HepG2 (cell line): Measurements from ENCODE around the gene SLC25A10. TPM values are rescaled to one million over a fixed set of nuclear protein-coding genes. Genes with fewer than 3 reads are reported as not detected.

ENCODE experiments used
- ARNT2 ChIP-seq: sonication (generic); formaldehyde crosslinking; IDR thresholded peaks from 2 replicates; pipeline ENCODE4 v1.8.0; 2022; ENCODE audit warnings: mild to moderate bottlenecking, low read depth, missing genetic modification reagents, moderate library complexity
- DR1 ChIP-seq: sonication (generic); formaldehyde crosslinking; IDR thresholded peaks from 2 replicates; pipeline ENCODE4 v1.8.0; 2021; ENCODE audit warnings: mild to moderate bottlenecking, missing genetic modification reagents, inconsistent platforms
- MTF1 ChIP-seq: sonication (generic); formaldehyde crosslinking; IDR thresholded peaks from 2 replicates; pipeline ENCODE4 v1.5.0; 2020; ENCODE audit warnings: missing genetic modification reagents
- NCOA1 ChIP-seq: sonication (generic); formaldehyde crosslinking; IDR thresholded peaks from 2 replicates; pipeline ENCODE4 v1.9.0; 2021; ENCODE audit warnings: missing genetic modification reagents
- ONECUT2 ChIP-seq: sonication (generic); formaldehyde crosslinking; IDR thresholded peaks from 2 replicates; pipeline ENCODE4 v1.4.0; 2020; ENCODE audit warnings: missing genetic modification reagents
- RARG ChIP-seq: sonication (generic); formaldehyde crosslinking; IDR thresholded peaks from 2 replicates; pipeline ENCODE4 v1.4.0; 2020; ENCODE audit warnings: low read depth, mild to moderate bottlenecking, missing genetic modification reagents
- SNAPC4 ChIP-seq: sonication (generic); formaldehyde crosslinking; IDR thresholded peaks from 2 replicates; pipeline ENCODE4 v1.4.0; 2020; ENCODE audit warnings: mild to moderate bottlenecking, missing genetic modification reagents
- SP5 ChIP-seq: IDR thresholded peaks from 2 replicates; pipeline ENCODE4 v1.6.1; 2016; ENCODE audit warnings: low read depth, borderline replicate concordance
- SRSF1 ChIP-seq: fragments of 200-400 bp; formaldehyde crosslinking; optimal IDR thresholded peaks from 2 replicates; pipeline ENCODE3; 2017; ENCODE audit warnings: mild to moderate bottlenecking, low read depth, low read length, moderate library complexity
- STAG1 ChIP-seq: sonication (generic); formaldehyde crosslinking; IDR thresholded peaks from 2 replicates; pipeline ENCODE4 v1.4.0; 2020; ENCODE audit warnings: missing genetic modification reagents
- ZNF451 ChIP-seq: sonication (generic); formaldehyde crosslinking; IDR thresholded peaks from 2 replicates; pipeline ENCODE4 v1.5.0; 2020; ENCODE audit warnings: mild to moderate bottlenecking, missing genetic modification reagents
- ZNF687 ChIP-seq: sonication (generic); formaldehyde crosslinking; IDR thresholded peaks from 2 replicates; pipeline ENCODE4 v1.5.1; 2020; ENCODE audit warnings: mild to moderate bottlenecking, missing genetic modification reagents, moderate library complexity
- ZNF720 ChIP-seq: sonication (generic); formaldehyde crosslinking; IDR thresholded peaks from 2 replicates; pipeline ENCODE4 v1.4.0; 2020; ENCODE audit warnings: missing genetic modification reagents
- ZNF772 ChIP-seq: sonication (generic); formaldehyde crosslinking; IDR thresholded peaks from 2 replicates; pipeline ENCODE4 v1.5.0; 2020; ENCODE audit warnings: mild to moderate bottlenecking, missing genetic modification reagents
- ZNF777 ChIP-seq: sonication (generic); formaldehyde crosslinking; IDR thresholded peaks from 2 replicates; pipeline ENCODE4 v1.4.0; 2020; ENCODE audit warnings: missing genetic modification reagents
- ZSCAN12 ChIP-seq: sonication (generic); formaldehyde crosslinking; IDR thresholded peaks from 2 replicates; pipeline ENCODE4 v1.9.0; 2021; ENCODE audit warnings: mild to moderate bottlenecking, missing genetic modification reagents
- ZSCAN20 ChIP-seq: sonication (generic); formaldehyde crosslinking; IDR thresholded peaks from 2 replicates; pipeline ENCODE4 v1.4.0; 2020; ENCODE audit warnings: missing genetic modification reagents, mild to moderate bottlenecking, borderline replicate concordance
- polyA plus RNA-seq, 8 experiments: library from polyadenylated mRNA; depleted of rRNA in 3 of 8; stranded (reverse) in 7 of 8; unstranded in 1 of 8; fragments of >200 nt; fragmentation: Illumina TruSeq in 4 of 8; extraction: Trizol in 4 of 8; gene quantifications; 2 replicates each; pipeline versions ENCODE4 v1.2.1 to v1.2.3, GENCODE V29; 2011 to 2016; ENCODE audit warnings: low read depth in 4 of 8, missing spikeins in 1 of 8, mixed read lengths in 1 of 8; ENCODE audit not compliant: insufficient read depth in 1 of 8
- total RNA-seq, 5 experiments: library from RNA; depleted of rRNA; stranded (reverse); fragments of >200 nt; fragmentation: Illumina TruSeq; extraction: Trizol; gene quantifications; 2 replicates each; pipeline ENCODE4 v1.2.3, GENCODE V29; 2016; ENCODE audit warnings: low read depth in 1 of 5
- TF ChIP-seq, protein P1 (sequence below): sonication (generic); formaldehyde crosslinking; IDR thresholded peaks from 2 replicates; pipeline ENCODE4 v1.4.0; 2020; ENCODE audit warnings: missing genetic modification reagents, borderline replicate concordance
- TF ChIP-seq, protein P2 (sequence below): sonication (generic); formaldehyde crosslinking; IDR thresholded peaks from 2 replicates; pipeline ENCODE4 v1.4.0; 2020; ENCODE audit warnings: missing genetic modification reagents

Gene SLC25A10
- total and polyA plus RNA-seq, 2 of the 13 experiments (the other 11 are each of a cell fraction or from before 2014, with no cell fraction given), result 46.5 to 140 TPM

GRCh38 chr17:81712468-81713003 lies 452 bp downstream of the SLC25A10 start (continued):
- TF ChIP-seq SNAPC4 (CRISPR knock-in tag) (0 out of 2 replicates have a peak, but pooled peaks have one; percentile 13), ZNF772 (CRISPR knock-in tag) (peak; percentile 49; the same call in 1 of the 2 replicates), ZNF720 (CRISPR knock-in tag) (no peak), ZNF687 (CRISPR knock-in tag) (no peak; the same call in 1 of the 2 replicates), ZNF451 (CRISPR knock-in tag) (peak; percentile 11; the same call in 1 of the 2 replicates), SRSF1 (no peak), ZSCAN12 (CRISPR knock-in tag) (0 out of 2 replicates have a peak, but pooled peaks have one; percentile 50), ZSCAN20 (CRISPR knock-in tag) (peak; percentile 77; the same call in 1 of the 2 replicates), ONECUT2 (CRISPR knock-in tag) (no peak), NCOA1 (CRISPR knock-in tag) (no peak), ARNT2 (CRISPR knock-in tag) (peak; percentile 22), SP5 (CRISPR knock-in tag) (no peak), STAG1 (peak; percentile 42; the same call in 1 of the 2 replicates), DR1 (CRISPR knock-in tag) (0 out of 2 replicates have a peak, but pooled peaks have one; percentile 10), RARG (CRISPR knock-in tag) (no peak), ZNF777 (0 out of 2 replicates have a peak, but pooled peaks have one; percentile 9), MTF1 (CRISPR knock-in tag) (no peak)
- TF ChIP-seq, protein P1, sequence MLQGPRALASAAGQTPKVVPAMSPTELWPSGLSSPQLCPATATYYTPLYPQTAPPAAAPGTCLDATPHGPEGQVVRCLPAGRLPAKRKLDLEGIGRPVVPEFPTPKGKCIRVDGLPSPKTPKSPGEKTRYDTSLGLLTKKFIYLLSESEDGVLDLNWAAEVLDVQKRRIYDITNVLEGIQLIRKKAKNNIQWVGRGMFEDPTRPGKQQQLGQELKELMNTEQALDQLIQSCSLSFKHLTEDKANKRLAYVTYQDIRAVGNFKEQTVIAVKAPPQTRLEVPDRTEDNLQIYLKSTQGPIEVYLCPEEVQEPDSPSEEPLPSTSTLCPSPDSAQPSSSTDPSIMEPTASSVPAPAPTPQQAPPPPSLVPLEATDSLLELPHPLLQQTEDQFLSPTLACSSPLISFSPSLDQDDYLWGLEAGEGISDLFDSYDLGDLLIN (CRISPR knock-in tag), result no peak
- TF ChIP-seq, protein P2, sequence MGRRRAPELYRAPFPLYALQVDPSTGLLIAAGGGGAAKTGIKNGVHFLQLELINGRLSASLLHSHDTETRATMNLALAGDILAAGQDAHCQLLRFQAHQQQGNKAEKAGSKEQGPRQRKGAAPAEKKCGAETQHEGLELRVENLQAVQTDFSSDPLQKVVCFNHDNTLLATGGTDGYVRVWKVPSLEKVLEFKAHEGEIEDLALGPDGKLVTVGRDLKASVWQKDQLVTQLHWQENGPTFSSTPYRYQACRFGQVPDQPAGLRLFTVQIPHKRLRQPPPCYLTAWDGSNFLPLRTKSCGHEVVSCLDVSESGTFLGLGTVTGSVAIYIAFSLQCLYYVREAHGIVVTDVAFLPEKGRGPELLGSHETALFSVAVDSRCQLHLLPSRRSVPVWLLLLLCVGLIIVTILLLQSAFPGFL (CRISPR knock-in tag), result peak; percentile 90; the same call in 1 of the 2 replicates
